IMR-90 (cell line): Measurements from ENCODE around the gene RNF112. TPM values are rescaled to one million over a fixed set of nuclear protein-coding genes. Genes with fewer than 3 reads are reported as not detected.

Experiments
- ATAC-seq: fragments of 200-7000 bp; cut with Tn5 transposase; 2 replicates; pipeline ENCODE4 v1.9.1; 2020; ENCODE audit warnings: low read depth, mild to moderate bottlenecking, moderate library complexity
- BruUV-seq: library from RNA; stranded (reverse); fragments of 400-500 nt; replicated peaks from 2 replicates; lab custom pipeline; 2021; lab: Mats Ljungman, UMichigan
- CTCF ChIA-PET: fragments of 300-600 bp; formaldehyde crosslinking; extraction: SDS; loops from one replicate; lab custom pipeline; 2021; ENCODE audit warnings: antibody characterized with exemption; lab: Yijun Ruan, JAX
- POLR2A ChIA-PET: fragments of 300-600 bp; sonication (Branson Sonifier 250); formaldehyde crosslinking; loops from one replicate; lab custom pipeline; 2022; ENCODE audit warnings: antibody characterized with exemption; ENCODE audit not compliant: unreplicated experiment; lab: Charles Lee
- DNase-seq: peaks from one replicate; pipeline ENCODE4 v3.0.0; 2013
- H2AFZ ChIP-seq: replicated peaks from 2 replicates; pipeline ENCODE3; 2013; ENCODE audit warnings: low read length, mild to moderate bottlenecking; ENCODE audit not compliant: poor library complexity
- H2AK5ac ChIP-seq: 2 replicates; pipeline ENCODE4 v1.6.1; 2013; ENCODE audit warnings: low read depth, low read length, inconsistent platforms
- H2AK9ac ChIP-seq: replicated peaks from 2 replicates; pipeline ENCODE3; 2013; ENCODE audit warnings: mild to moderate bottlenecking, low read depth, low read length, moderate library complexity; ENCODE audit not compliant: poor library complexity
- H2BK120ac ChIP-seq: 2 replicates; pipeline ENCODE4 v1.6.1; 2013; ENCODE audit warnings: low read depth, low read length, inconsistent platforms
- H2BK15ac ChIP-seq: 3 replicates; pipeline ENCODE4 v1.6.1; 2013; ENCODE audit warnings: low read depth, low read length, inconsistent platforms
- H2BK20ac ChIP-seq: 2 replicates; pipeline ENCODE4 v1.6.1; 2013; ENCODE audit warnings: low read depth, mild to moderate bottlenecking, inconsistent platforms, low read length, moderate library complexity
- H2BK5ac ChIP-seq: 2 replicates; pipeline ENCODE4 v1.6.1; 2013; ENCODE audit warnings: mild to moderate bottlenecking, low read depth, low read length, inconsistent platforms; ENCODE audit not compliant: poor library complexity, severe bottlenecking
- H3K14ac ChIP-seq: replicated peaks from 2 replicates; pipeline ENCODE4 v1.6.1; 2013; ENCODE audit warnings: low read depth, low read length, inconsistent platforms
- H3K18ac ChIP-seq: 2 replicates; pipeline ENCODE4 v1.6.1; 2013; ENCODE audit warnings: low read depth, low read length, control low read depth
- H3K23ac ChIP-seq: 2 replicates; pipeline ENCODE4 v1.6.1; 2013; ENCODE audit warnings: low read depth, low read length, inconsistent platforms
- H3K27ac ChIP-seq: 2 replicates; pipeline ENCODE4 v1.5.1; 2013; ENCODE audit warnings: mild to moderate bottlenecking, control low read depth, low read length; ENCODE audit not compliant: insufficient read depth
- H3K27me3 ChIP-seq: 2 replicates; pipeline ENCODE4 v1.6.1; 2013; ENCODE audit warnings: low read length; ENCODE audit not compliant: control insufficient read depth, insufficient read depth
- H3K36me3 ChIP-seq: 2 replicates; pipeline ENCODE4 v1.6.1; 2013; ENCODE audit warnings: low read length, mixed read lengths; ENCODE audit not compliant: control insufficient read depth, insufficient read depth
- H3K4ac ChIP-seq: 2 replicates; pipeline ENCODE4 v1.6.1; 2013; ENCODE audit warnings: low read depth, low read length, inconsistent platforms
- H3K4me1 ChIP-seq: 2 replicates; pipeline ENCODE4 v1.6.1; 2013; ENCODE audit warnings: low read length, mixed read lengths; ENCODE audit not compliant: control insufficient read depth, insufficient read depth
- H3K4me2 ChIP-seq: 2 replicates; pipeline ENCODE4 v1.6.1; 2013; ENCODE audit warnings: low read depth, mild to moderate bottlenecking, control low read depth, low read length, moderate library complexity
- H3K4me3 ChIP-seq: 2 replicates; pipeline ENCODE4 v1.5.1; 2013; ENCODE audit warnings: low read depth, mild to moderate bottlenecking, control low read depth, low read length, moderate library complexity; ENCODE audit not compliant: insufficient read depth
- H3K56ac ChIP-seq: 2 replicates; pipeline ENCODE4 v1.6.1; 2013; ENCODE audit warnings: low read length, inconsistent platforms; ENCODE audit not compliant: insufficient read depth; ENCODE audit errors: extremely low read depth
- H3K79me1 ChIP-seq, 2 experiments: 2 replicates each; pipeline ENCODE4 v1.6.1; 2013; ENCODE audit warnings: low read length in 2 of 2, inconsistent platforms in 1 of 2, low read depth in 1 of 2
- H3K9ac ChIP-seq: 2 replicates; pipeline ENCODE4 v1.6.1; 2013; ENCODE audit warnings: low read depth, low read length, control low read depth
- H3K9me1 ChIP-seq: 2 replicates; pipeline ENCODE4 v1.6.1; 2013; ENCODE audit warnings: low read length, inconsistent platforms; ENCODE audit not compliant: insufficient read depth
- H3K9me3 ChIP-seq: 2 replicates; pipeline ENCODE4 v1.6.1; 2013; ENCODE audit warnings: low read length; ENCODE audit not compliant: control insufficient read depth, insufficient read depth
- H4K20me1 ChIP-seq: 2 replicates; pipeline ENCODE4 v1.6.1; 2013; ENCODE audit warnings: low read length, inconsistent platforms; ENCODE audit not compliant: insufficient read depth
- H4K5ac ChIP-seq: 2 replicates; pipeline ENCODE4 v1.6.1; 2013; ENCODE audit warnings: mild to moderate bottlenecking, low read depth, low read length, control low read depth
- H4K8ac ChIP-seq, 2 experiments: 2 replicates each; pipeline ENCODE4 v1.6.1; 2013; ENCODE audit warnings: low read depth in 2 of 2, low read length in 2 of 2, control low read depth in 1 of 2, inconsistent platforms in 1 of 2
- H4K91ac ChIP-seq: 2 replicates; pipeline ENCODE4 v1.6.1; 2013; ENCODE audit warnings: low read depth, low read length, inconsistent platforms; ENCODE audit not compliant: insufficient read depth
- BHLHE40 ChIP-seq: fragments of 150-350 bp; IDR thresholded peaks from 2 replicates; pipeline ENCODE4 v1.6.1; 2016; ENCODE audit warnings: mild to moderate bottlenecking, low read depth, low read length
- CTCF ChIP-seq: conservative IDR thresholded peaks from 2 replicates; pipeline ENCODE4 v1.5.1; 2012; ENCODE audit warnings: mild to moderate bottlenecking, low read depth, low read length, improper control_type of control experiment
- FOS ChIP-seq: fragments of 150-350 bp; IDR thresholded peaks from 2 replicates; pipeline ENCODE4 v1.6.1; 2016; ENCODE audit warnings: low read depth, low read length
- POLR2A ChIP-seq: IDR thresholded peaks from 2 replicates; pipeline ENCODE4 v1.6.1; 2012; ENCODE audit warnings: mild to moderate bottlenecking, low read depth, low read length
- USF2 ChIP-seq: fragments of 150-350 bp; IDR thresholded peaks from 2 replicates; pipeline ENCODE4 v1.6.1; 2017; ENCODE audit warnings: mild to moderate bottlenecking, antibody characterized with exemption, low read length, low read depth
- WGBS, 2 experiments: methylation state at CpG; one replicate each; pipeline versions ENCODE4 v1.1.5 to v1.1.7; 2013; ENCODE audit warnings: missing lambda C conversion rate in 2 of 2; ENCODE audit not compliant: insufficient read length in 1 of 2; ENCODE audit errors: extremely low coverage in 2 of 2; 5-methylcytosine and 5-hydroxymethylcytosine counted together
- dilution Hi-C: fragments of 300-500 bp; cut with HindIII; formaldehyde crosslinking; loops from one replicate; pipeline ENCODE4 v1.14.3; 2018; ENCODE audit warnings: low sequenced_read_pairs; ENCODE audit not compliant: unreplicated experiment
- in situ Hi-C: fragments of 300-500 bp; cut with MboI; formaldehyde crosslinking; loops from 3 replicates; pipeline ENCODE4 v1.14.3; 2019; ENCODE audit warnings: low sequenced_read_pairs, inconsistent platforms, mixed read lengths
- intact Hi-C: fragments of 100-400 bp; cut with micrococcal nuclease; formaldehyde crosslinking; loops from 2 replicates; pipeline ENCODE4 v1.10.0; 2022
- polyA plus RNA-seq, 3 experiments: library from polyadenylated mRNA; depleted of rRNA; stranded (reverse); fragments of >200 nt; gene quantifications; 2 replicates each; pipeline ENCODE4 v1.2.3, GENCODE V29; 2012; ENCODE audit warnings: low replicate concordance in 1 of 3
- total RNA-seq: library from RNA; depleted of rRNA; stranded (reverse); fragments of >200 nt; gene quantifications from 2 replicates; pipeline ENCODE4 v1.2.3, GENCODE V29; 2012

RNF112 gene
- total and polyA plus RNA-seq, 2 of the 4 experiments (the other 2 are of a cell fraction) = 2.5 to 5.7 TPM

GRCh38 chr17:19364699-19365498 lies 46.1 kb upstream of the RNF112 start:
- H3K4me2 ChIP-seq = no peak overlapping the region
- no peaks in the 10 kb centered on the region for H3K9me3 ChIP-seq
- DNase-seq (no peak), ATAC-seq (no peak)
- H2BK20ac ChIP-seq = no peak overlapping the region
- H3K4ac ChIP-seq = no peak overlapping the region
- H3K79me1 ChIP-seq = peaks cover 4 to 11% of the 10 kb centered on the region in 2 experiments; a peak in 3 of 4 replicates
- peak overlapping the region; percentile 73 for H2AK9ac ChIP-seq
- peaks cover 12% of the 10 kb centered on the region for H3K4me1 ChIP-seq
- no peaks in the 10 kb centered on the region for H4K20me1 ChIP-seq
- H2BK5ac ChIP-seq = no peak overlapping the region
- no peaks in the 10 kb centered on the region for H3K36me3 ChIP-seq
- H2BK120ac ChIP-seq = no peak overlapping the region; the same call in 1 of the 2 replicates
- H3K4me3 ChIP-seq = no peak overlapping the region
- intact Hi-C loops = loop anchor here (5.0 kb wide), 2 partner anchors 282 to 307 kb away; partner anchors contain the start of gene ALDH3A2
- no peak overlapping the region for H2AK5ac ChIP-seq
- no peak overlapping the region for H3K18ac ChIP-seq
- H4K8ac ChIP-seq = no peak overlapping the region
- no peak overlapping the region for H3K27ac ChIP-seq
- in situ Hi-C loops = loop anchor here (5.0 kb wide), 3 partner anchors 82 to 397 kb away; no protein-coding TSS in a partner anchor
- no peak overlapping the region for H3K23ac ChIP-seq
- no peak overlapping the region for H3K9ac ChIP-seq
- no peak overlapping the region for H4K91ac ChIP-seq
- H2AFZ ChIP-seq = peak overlapping the region; percentile 79
- no peak overlapping the region for H2BK15ac ChIP-seq
- no peak overlapping the region for H3K56ac ChIP-seq
- 83% methylated on average over 2 of the region's 14 CpGs; no CpG with 5 or more reads in 1 of the 2 experiments for whole genome bisulfite sequencing, 2 experiments
- dilution Hi-C loops = no loop called here
- H4K5ac ChIP-seq = no peak overlapping the region
- TF ChIP-seq POLR2A (no peak), BHLHE40 (no peak), FOS (no peak), CTCF (no peak), USF2 (no peak)
- no peaks in the 10 kb centered on the region for H3K27me3 ChIP-seq
- no TSS peak for BruUV-seq
- no peak overlapping the region for H3K14ac ChIP-seq
- POLR2A ChIA-PET = interaction anchor here (0.6 to 1.2 kb wide), 3 partner anchors 13 to 89 kb away, joined by 3 to 6 read pairs (median 5); no protein-coding TSS in a partner anchor
- CTCF ChIA-PET = interaction anchor here (0.6 to 2.3 kb wide), 2 partner anchors 82 to 194 kb away, joined by 4 to 11 read pairs; no protein-coding TSS in a partner anchor
- H3K9me1 ChIP-seq = peaks cover 6% of the 10 kb centered on the region; the same call in 1 of the 2 replicates
